H1 (cell line): ENCODE data around the gene HS6ST1. TPM values are rescaled to one million over a fixed set of nuclear protein-coding genes. Genes with fewer than 3 reads are reported as not detected.

Experiments
- CTCF ChIA-PET: fragments of 300-600 bp; sonication (Branson Sonifier 250); formaldehyde crosslinking; loops from one replicate; lab custom pipeline; 2021; ENCODE audit not compliant: partially characterized antibody; lab: Charles Lee
- POLR2A ChIA-PET: fragments of 300-600 bp; sonication (Branson Sonifier 250); formaldehyde crosslinking; loops from one replicate; lab custom pipeline; 2021; ENCODE audit warnings: inconsistent platforms; ENCODE audit not compliant: partially characterized antibody; lab: Charles Lee
- DNase-seq, 2 experiments: peaks; one replicate each; pipeline versions ENCODE4 v3.0.0 to v3.0.0-alpha.2; 2010 to 2022; ENCODE audit warnings: low spot score in 2 of 2, low read depth in 1 of 2, mixed read lengths in 1 of 2
- FAIRE-seq: peaks from 2 replicates; lab custom pipeline; 2011; peaks lifted over from hg19 to GRCh38; lab: Jason Lieb, UNC
- H2AFZ ChIP-seq: 2 replicates; pipeline ENCODE4 v1.8.1; 2012; ENCODE audit warnings: low read length, inconsistent platforms
- H2AK5ac ChIP-seq: 2 replicates; pipeline ENCODE4 v1.6.1; 2013; ENCODE audit warnings: low read depth, low read length
- H2BK120ac ChIP-seq: replicated peaks from 2 replicates; pipeline ENCODE3; 2013; ENCODE audit warnings: low read depth, low read length, inconsistent platforms
- H2BK12ac ChIP-seq: 2 replicates; pipeline ENCODE4 v1.6.1; 2013; ENCODE audit warnings: low read depth, low read length
- H2BK15ac ChIP-seq: 2 replicates; pipeline ENCODE4 v1.6.1; 2013; ENCODE audit warnings: low read length
- H2BK20ac ChIP-seq: 2 replicates; pipeline ENCODE4 v1.6.1; 2013; ENCODE audit warnings: low read length
- H2BK5ac ChIP-seq: 2 replicates; pipeline ENCODE4 v1.6.1; 2013; ENCODE audit warnings: low read depth, low read length
- H3K14ac ChIP-seq: 2 replicates; pipeline ENCODE4 v1.6.1; 2013; ENCODE audit warnings: inconsistent platforms; ENCODE audit not compliant: insufficient read length
- H3K18ac ChIP-seq: 2 replicates; pipeline ENCODE4 v1.6.1; 2013; ENCODE audit warnings: low read length; ENCODE audit errors: extremely low read depth
- H3K23ac ChIP-seq: 2 replicates; pipeline ENCODE4 v1.6.1; 2013; ENCODE audit warnings: inconsistent platforms; ENCODE audit not compliant: insufficient read length
- H3K23me2 ChIP-seq: 2 replicates; pipeline ENCODE4 v1.6.1; 2013; ENCODE audit warnings: low read depth, low read length
- H3K27ac ChIP-seq: 2 replicates; pipeline ENCODE4 v1.6.1; 2011; ENCODE audit warnings: low read depth, low read length, inconsistent platforms
- H3K27me3 ChIP-seq, 4 experiments: replicated peaks in 1 of 4; 1 replicate in 1 of 4; 2 replicates in 3 of 4; pipeline versions ENCODE4 v1.6.1 to v1.8.1; 2011 to 2013; ENCODE audit warnings: low read length in 3 of 4, mild to moderate bottlenecking in 3 of 4, inconsistent platforms in 2 of 4, mixed read lengths in 2 of 4, moderate library complexity in 1 of 4; ENCODE audit not compliant: control insufficient read depth in 3 of 4, insufficient read depth in 3 of 4; ENCODE audit errors: extremely low read depth in 1 of 4
- H3K36me3 ChIP-seq, 4 experiments: 2 replicates each; pipeline versions ENCODE4 v1.6.1 to v1.8.1; 2011 to 2013; ENCODE audit warnings: mild to moderate bottlenecking in 4 of 4, low read length in 3 of 4, moderate library complexity in 2 of 4, control low read depth in 1 of 4, inconsistent platforms in 1 of 4; ENCODE audit not compliant: insufficient read depth in 4 of 4, control insufficient read depth in 2 of 4
- H3K4ac ChIP-seq: replicated peaks from 2 replicates; pipeline ENCODE3; 2013; ENCODE audit warnings: low read length, low read depth, mixed read lengths, inconsistent platforms; ENCODE audit not compliant: insufficient read length
- H3K4me1 ChIP-seq, 4 experiments: replicated peaks in 1 of 4; 1 replicate in 1 of 4; 2 replicates in 3 of 4; pipeline versions ENCODE4 v1.6.1 to v1.8.1; 2011 to 2013; ENCODE audit warnings: low read length in 3 of 4, inconsistent platforms in 2 of 4, mixed read lengths in 1 of 4; ENCODE audit not compliant: insufficient read depth in 4 of 4, control insufficient read depth in 3 of 4
- H3K4me2 ChIP-seq, 2 experiments: 2 replicates each; pipeline versions ENCODE4 v1.6.1 to v1.8.1; 2011 to 2013; ENCODE audit warnings: low read depth in 2 of 2, low read length in 2 of 2, control low read depth in 1 of 2, inconsistent platforms in 1 of 2, mild to moderate bottlenecking in 1 of 2; ENCODE audit not compliant: insufficient read depth in 1 of 2
- H3K4me3 ChIP-seq, 4 experiments: fragments of 200-600, 300-600 bp in 1 of 4; sonication (generic), shearing (Covaris generic), sonication (Bioruptor Twin) in 1 of 4; 2 replicates each; pipeline versions ENCODE4 v1.5.1 to v1.8.1; 2011 to 2016; ENCODE audit warnings: low read length in 4 of 4, low read depth in 3 of 4, control low read depth in 2 of 4, inconsistent platforms in 2 of 4, mild to moderate bottlenecking in 2 of 4, mixed read lengths in 1 of 4, moderate library complexity in 1 of 4; ENCODE audit not compliant: insufficient read depth in 2 of 4; ENCODE audit errors: extremely low read depth in 1 of 4
- H3K56ac ChIP-seq: replicated peaks from 2 replicates; pipeline ENCODE3; 2013; ENCODE audit warnings: low read depth, mild to moderate bottlenecking, mixed read lengths, low read length, inconsistent platforms; ENCODE audit not compliant: insufficient read length
- H3K79me1 ChIP-seq: 2 replicates; pipeline ENCODE4 v1.6.1; 2013; ENCODE audit warnings: low read depth, low read length, control low read depth
- H3K79me2 ChIP-seq, 2 experiments: 2 replicates each; pipeline versions ENCODE4 v1.6.1 to v1.8.1; 2012 to 2013; ENCODE audit warnings: low read length in 2 of 2, mild to moderate bottlenecking in 2 of 2, inconsistent platforms in 1 of 2; ENCODE audit not compliant: insufficient read depth in 2 of 2, control insufficient read depth in 1 of 2
- H3K9ac ChIP-seq, 4 experiments: replicated peaks in 1 of 4; 1 replicate in 1 of 4; 2 replicates in 3 of 4; pipeline versions ENCODE4 v1.6.1 to v1.8.1; 2011 to 2013; ENCODE audit warnings: low read depth in 3 of 4, low read length in 3 of 4, control low read depth in 2 of 4, mild to moderate bottlenecking in 2 of 4, moderate library complexity in 2 of 4, inconsistent platforms in 1 of 4; ENCODE audit errors: extremely low read depth in 1 of 4
- H3K9me3 ChIP-seq, 2 experiments: 2 replicates each; pipeline versions ENCODE4 v1.6.1 to v1.8.1; 2012 to 2013; ENCODE audit warnings: mild to moderate bottlenecking in 2 of 2, moderate library complexity in 2 of 2, control low read depth in 1 of 2, inconsistent platforms in 1 of 2, low read depth in 1 of 2, low read length in 1 of 2, mixed read lengths in 1 of 2; ENCODE audit not compliant: insufficient read depth in 2 of 2
- H4K20me1 ChIP-seq, 2 experiments: replicated peaks in 1 of 2; 2 replicates each; pipeline versions ENCODE3 to v1.8.1; 2011 to 2013; ENCODE audit warnings: inconsistent platforms in 2 of 2, low read length in 2 of 2, mild to moderate bottlenecking in 1 of 2; ENCODE audit not compliant: insufficient read depth in 2 of 2, control insufficient read depth in 1 of 2
- H4K5ac ChIP-seq: 2 replicates; pipeline ENCODE4 v1.6.1; 2013; ENCODE audit warnings: low read length, low read depth, mixed read lengths, inconsistent platforms; ENCODE audit not compliant: insufficient read length
- H4K8ac ChIP-seq: 2 replicates; pipeline ENCODE4 v1.8.0; 2013; ENCODE audit warnings: mild to moderate bottlenecking, moderate library complexity, low read length, inconsistent platforms; ENCODE audit not compliant: insufficient read depth; ENCODE audit errors: extremely low read depth
- H4K91ac ChIP-seq: replicated peaks from 2 replicates; pipeline ENCODE3; 2013; ENCODE audit warnings: low read length, mixed read lengths, inconsistent platforms; ENCODE audit not compliant: insufficient read length
- ASH2L ChIP-seq: fragments of 200-600, 300-600 bp; sonication (generic); IDR thresholded peaks from one replicate; pipeline ENCODE4 v1.7.1; 2017; ENCODE audit warnings: low read length
- CHD2 ChIP-seq: IDR thresholded peaks from 2 replicates; pipeline ENCODE4 v1.6.1; 2012; ENCODE audit warnings: low read length, improper control_type of control experiment
- EZH2 ChIP-seq: fragments of 200-600 bp; sonication (generic); IDR thresholded peaks from 2 replicates; pipeline ENCODE4 v1.7.1; 2012; ENCODE audit warnings: low read depth, mild to moderate bottlenecking, moderate library complexity, low read length, inconsistent platforms; ENCODE audit not compliant: severe bottlenecking
- HDAC2 ChIP-seq, 2 experiments: fragments of 300-600 bp in 1 of 2; sonication (generic) in 1 of 2; IDR thresholded peaks; 2 replicates each; pipeline ENCODE4 v1.6.1; 2011 to 2012; ENCODE audit warnings: low read depth in 2 of 2, low read length in 2 of 2, mild to moderate bottlenecking in 2 of 2, moderate library complexity in 2 of 2, borderline replicate concordance in 1 of 2, inconsistent platforms in 1 of 2
- JUND ChIP-seq: IDR thresholded peaks from 2 replicates; pipeline ENCODE4 v1.6.1; 2011; ENCODE audit warnings: mild to moderate bottlenecking, improper control_type of control experiment, low read length
- PHF8 ChIP-seq: fragments of 200-600 bp; sonication (generic); conservative IDR thresholded peaks from 2 replicates; pipeline ENCODE4 v1.7.1; 2012; ENCODE audit warnings: low read depth, mild to moderate bottlenecking, inconsistent platforms, low read length, moderate library complexity
- TAF1 ChIP-seq: IDR thresholded peaks from 2 replicates; pipeline ENCODE4 v1.6.1; 2011; ENCODE audit warnings: mild to moderate bottlenecking, low read depth, low read length
- TBP ChIP-seq: IDR thresholded peaks from 2 replicates; pipeline ENCODE4 v1.6.1; 2011; ENCODE audit warnings: low read depth, low read length, improper control_type of control experiment
- YY1 ChIP-seq: IDR thresholded peaks from 2 replicates; pipeline ENCODE4 v1.6.1; 2011; ENCODE audit warnings: low read depth, mild to moderate bottlenecking, low read length
- WGBS, 2 experiments: shearing (Covaris generic) in 1 of 2; methylation state at CpG; one replicate each; pipeline versions ENCODE4 v1.1.6 to v1.1.7; 2013 to 2015; ENCODE audit warnings: low lambda C conversion rate in 2 of 2, mixed read lengths in 2 of 2, inconsistent platforms in 1 of 2, low coverage in 1 of 2, missing lambda C conversion rate in 1 of 2; ENCODE audit not compliant: insufficient replicate concordance in 2 of 2, insufficient coverage in 1 of 2, insufficient read length in 1 of 2; ENCODE audit errors: extremely low coverage in 1 of 2, missing lambda C conversion rate in 1 of 2; 5-methylcytosine and 5-hydroxymethylcytosine counted together
- polyA plus RNA-seq, 7 experiments: library from polyadenylated mRNA; depleted of rRNA in 3 of 7; stranded (reverse) in 5 of 7; unstranded in 2 of 7; fragments of >200 nt in 5 of 7; fragments of 200-250 nt in 2 of 7; gene quantifications; 1 replicate in 5 of 7; 2 replicates in 1 of 7; 4 replicates in 1 of 7; pipeline versions ENCODE4 v1.2.1 to v1.2.3, GENCODE V29; 2011 to 2013; ENCODE audit warnings: missing spikeins in 2 of 7, mixed read lengths in 2 of 7
- total RNA-seq: library from RNA; stranded (reverse); fragmentation: NEBNext Ultra II Directional; extraction: Animal tissue kit (Norgen Biotek cat#: 25700); gene quantifications from 2 replicates; pipeline ENCODE4 v1.2.1, GENCODE V29; 2021
- TF ChIP-seq, protein P1 (sequence below): IDR thresholded peaks from 2 replicates; pipeline ENCODE4 v1.6.1; 2012; ENCODE audit warnings: inconsistent platforms

The HS6ST1 gene
- total and polyA plus RNA-seq, 2 of the 8 experiments (the other 6 are each of a cell fraction or from before 2014, with no cell fraction given) = 37.4 to 74.6 TPM

GRCh38 chr2:128304715-128305554, 13.7 kb downstream of the HS6ST1 start:
- H2BK5ac ChIP-seq = peak overlapping the region; percentile 27
- H4K91ac ChIP-seq = no peak overlapping the region
- peak overlapping the region; percentile 85; the same call in 1 of the 2 replicates for H2AK5ac ChIP-seq
- H3K23me2 ChIP-seq = no peaks in the 10 kb centered on the region
- H3K18ac ChIP-seq = peak overlapping the region; percentile 52
- no peak overlapping the region for H3K27ac ChIP-seq
- H2BK20ac ChIP-seq = no peak overlapping the region
- peaks cover 71 to 83% of the 10 kb centered on the region in 2 experiments for H4K20me1 ChIP-seq
- no peak overlapping the region for H3K4ac ChIP-seq
- peak overlapping the region in 1 of 4 experiments; percentile 3; a peak in 1 of 8 replicates for H3K4me3 ChIP-seq
- peaks cover 0 to 43% (median 25%) of the 10 kb centered on the region in 4 experiments; a peak in 6 of 7 replicates for H3K4me1 ChIP-seq
- no peak overlapping the region for H3K23ac ChIP-seq
- 0 out of 7 replicates have a peak overlapping the region, but pooled peaks of 1 of the 4 experiments have one; percentile 1 for H3K9ac ChIP-seq
- H3K14ac ChIP-seq = no peak overlapping the region
- POLR2A ChIA-PET = interaction anchor here (1.0 kb wide), 1 partner anchor 16 kb away, joined by 4 read pairs; no protein-coding TSS in a partner anchor
- CTCF ChIA-PET = interaction anchor here (0.6 to 3.2 kb wide), 16 partner anchors 10 to 334 kb away, joined by 3 to 17 read pairs (median 4); no protein-coding TSS in a partner anchor
- H2BK15ac ChIP-seq = no peak overlapping the region
- no peak overlapping the region for H2AFZ ChIP-seq
- 64% methylated on average over 11 of the region's 11 CpGs; no CpG with 5 or more reads in 1 of the 2 experiments for WGBS, 2 experiments
- DNase-seq (no peak), FAIRE-seq (no peak)
- H2BK120ac ChIP-seq = no peak overlapping the region
- 0 out of 2 replicates have a peak overlapping the region, but pooled peaks have one; percentile 50 for H2BK12ac ChIP-seq
- H3K36me3 ChIP-seq = peaks cover 0 to 3% (median 0%) of the 10 kb centered on the region in 4 experiments; a peak in 2 of 8 replicates
- no peaks in the 10 kb centered on the region for H3K27me3 ChIP-seq
- H4K8ac ChIP-seq = no peak overlapping the region
- peaks cover 41 to 100% of the 10 kb centered on the region in 2 experiments for H3K79me2 ChIP-seq
- H3K79me1 ChIP-seq = peaks cover 66% of the 10 kb centered on the region
- H4K5ac ChIP-seq = no peak overlapping the region
- H3K9me3 ChIP-seq = no peaks in the 10 kb centered on the region
- no peak overlapping the region for H3K56ac ChIP-seq
- H3K4me2 ChIP-seq = peak overlapping the region; percentile 41 to 50; a peak in 3 of 4 replicates
- TF ChIP-seq HDAC2 (IDR thresholded peaks at IDR 0.05; ENCODE audit: borderline replicate concordance in 1 of 2, low read depth in 2 of 2, low read length in 2 of 2) (no peak), ASH2L (no peak), CHD2 (no peak), PHF8 (no peak), TAF1 (no peak), TBP (no peak), EZH2 (no peak), JUND (0 out of 2 replicates have a peak, but pooled peaks have one; percentile 5), YY1 (no peak)
- TF ChIP-seq, protein P1, sequence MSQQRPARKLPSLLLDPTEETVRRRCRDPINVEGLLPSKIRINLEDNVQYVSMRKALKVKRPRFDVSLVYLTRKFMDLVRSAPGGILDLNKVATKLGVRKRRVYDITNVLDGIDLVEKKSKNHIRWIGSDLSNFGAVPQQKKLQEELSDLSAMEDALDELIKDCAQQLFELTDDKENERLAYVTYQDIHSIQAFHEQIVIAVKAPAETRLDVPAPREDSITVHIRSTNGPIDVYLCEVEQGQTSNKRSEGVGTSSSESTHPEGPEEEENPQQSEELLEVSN = no peak; the same call in 1 of the 2 replicates
